Keratinocyte (primary cell): ENCODE results near the gene ARHGEF19. TPM values are rescaled to one million over a fixed set of nuclear protein-coding genes. Genes with fewer than 3 reads are reported as not detected.

ENCODE experiments used
- DNase-seq: peaks from one replicate; pipeline ENCODE4 v3.0.0-alpha.2; 2011; ENCODE audit warnings: low read depth, missing footprints, low spot score
- FAIRE-seq: peaks from 2 replicates; lab custom pipeline; 2011; peaks lifted over from hg19 to GRCh38; lab: Jason Lieb, UNC
- H2AFZ ChIP-seq: 2 replicates; pipeline ENCODE4 v1.6.0; 2012; ENCODE audit warnings: low read length, control low read depth, inconsistent platforms; ENCODE audit not compliant: control insufficient read depth
- H3K27ac ChIP-seq: 2 replicates; pipeline ENCODE4 v1.5.1; 2011; ENCODE audit warnings: low read length; ENCODE audit not compliant: control insufficient read depth, insufficient read depth
- H3K27me3 ChIP-seq: 3 replicates; pipeline ENCODE4 v1.6.0; 2011; ENCODE audit warnings: low read length; ENCODE audit not compliant: control insufficient read depth, insufficient read depth; ENCODE audit errors: extremely low read depth
- H3K36me3 ChIP-seq, 2 experiments: 2 replicates in 1 of 2; 3 replicates in 1 of 2; pipeline ENCODE4 v1.5.1; 2011; ENCODE audit warnings: low read length in 2 of 2, mild to moderate bottlenecking in 1 of 2; ENCODE audit not compliant: control insufficient read depth in 2 of 2, insufficient read depth in 2 of 2; ENCODE audit errors: extremely low read depth in 1 of 2
- H3K4me1 ChIP-seq: 3 replicates; pipeline ENCODE4 v1.5.1; 2011; ENCODE audit warnings: low read length; ENCODE audit not compliant: control insufficient read depth, insufficient read depth; ENCODE audit errors: extremely low read depth
- H3K4me2 ChIP-seq: 3 replicates; pipeline ENCODE4 v1.6.0; 2011; ENCODE audit warnings: low read depth, low read length; ENCODE audit not compliant: control insufficient read depth, insufficient read depth; ENCODE audit errors: extremely low read depth
- H3K4me3 ChIP-seq, 3 experiments: fragments of 200-600 bp in 1 of 3; sonication (generic) in 1 of 3; 2 replicates in 2 of 3; 3 replicates in 1 of 3; pipeline ENCODE4 v1.5.1; 2011 to 2016; ENCODE audit warnings: low read length in 3 of 3, mild to moderate bottlenecking in 3 of 3, control low read depth in 2 of 3, inconsistent platforms in 1 of 3, low read depth in 1 of 3, mixed read lengths in 1 of 3, mixed run types in 1 of 3, moderate library complexity in 1 of 3; ENCODE audit not compliant: control insufficient read depth in 2 of 3, insufficient read depth in 2 of 3; ENCODE audit errors: extremely low read depth in 1 of 3
- H3K79me2 ChIP-seq: 2 replicates; pipeline ENCODE4 v1.6.0; 2012; ENCODE audit warnings: low read length; ENCODE audit not compliant: control insufficient read depth, insufficient read depth
- H3K9ac ChIP-seq: 3 replicates; pipeline ENCODE4 v1.6.0; 2011; ENCODE audit warnings: low read length; ENCODE audit not compliant: control insufficient read depth, insufficient read depth; ENCODE audit errors: extremely low read depth
- H3K9me1 ChIP-seq: 3 replicates; pipeline ENCODE4 v1.6.0; 2011; ENCODE audit warnings: low read length; ENCODE audit not compliant: control insufficient read depth, insufficient read depth; ENCODE audit errors: extremely low read depth
- H3K9me3 ChIP-seq: 2 replicates; pipeline ENCODE4 v1.5.1; 2012; ENCODE audit warnings: low read depth, low read length; ENCODE audit not compliant: control insufficient read depth
- H4K20me1 ChIP-seq: 3 replicates; pipeline ENCODE4 v1.6.0; 2011; ENCODE audit warnings: low read length; ENCODE audit not compliant: control insufficient read depth, insufficient read depth; ENCODE audit errors: extremely low read depth
- CTCF ChIP-seq, 3 experiments: IDR thresholded peaks in 1 of 3; conservative IDR thresholded peaks in 1 of 3; optimal IDR thresholded peaks in 1 of 3; 2 replicates in 2 of 3; 3 replicates in 1 of 3; pipeline versions ENCODE3 to v1.5.1; 2011; ENCODE audit warnings: low read length in 3 of 3, mild to moderate bottlenecking in 3 of 3, moderate library complexity in 2 of 3, control low read depth in 1 of 3, inconsistent platforms in 1 of 3; ENCODE audit not compliant: insufficient read depth in 2 of 3; ENCODE audit errors: extremely low read depth in 1 of 3
- EZH2 ChIP-seq: IDR thresholded peaks from one replicate; pipeline ENCODE4 v1.6.1; 2012; ENCODE audit warnings: inconsistent platforms, mild to moderate bottlenecking, low read length, moderate library complexity
- dilution Hi-C: fragments of 300-500 bp; cut with MboI; formaldehyde crosslinking; loops from one replicate; pipeline ENCODE4 v1.7.0; 2020; ENCODE audit warnings: low sequenced_read_pairs; ENCODE audit not compliant: extremely low pct_ligation_motif_present
- polyA plus RNA-seq, 5 experiments: library from polyadenylated mRNA; depleted of rRNA in 3 of 5; stranded (reverse) in 3 of 5; stranded (forward) in 1 of 5; unstranded in 1 of 5; fragments of >200 nt; gene quantifications; 1 replicate in 1 of 5; 2 replicates in 3 of 5; 3 replicates in 1 of 5; pipeline versions ENCODE4 v1.2.1 to v1.2.3, GENCODE V29; 2011 to 2012; ENCODE audit warnings: missing spikeins in 2 of 5, low read depth in 1 of 5, low replicate concordance in 1 of 5

Gene ARHGEF19
- polyA plus RNA-seq, 1 donor (not counting 4 experiments of a cell fraction or from before 2014, with no cell fraction given): 5.0 TPM

GRCh38 chr1:16176653-16177052 is 35.8 kb downstream of the ARHGEF19 start:
- TF ChIP-seq CTCF (optimal IDR thresholded peaks at IDR 0.05 in 1 of 3, IDR thresholded peaks at IDR 0.05 in 1 of 3, conservative IDR thresholded peaks at IDR 0.05 in 1 of 3; ENCODE audit: extremely low read depth in 1 of 3, insufficient read depth in 2 of 3, low read length in 3 of 3): no peak
- FAIRE-seq (no peak), DNase-seq (no peak)
- Histone ChIP-seq H4K20me1 (no peaks in the 10 kb centered on the region), H3K27ac (peak overlapping the region; percentile 73), H3K9ac (peak overlapping the region; percentile 72), H3K4me1 (peaks cover 61% of the 10 kb centered on the region), H3K79me2 (no peaks in the 10 kb centered on the region), H3K27me3 (no peaks in the 10 kb centered on the region), H2AFZ (no peak overlapping the region), H3K4me3 (no peak overlapping the region), H3K4me2 (peak overlapping the region; percentile 5), H3K9me1 (no peaks in the 10 kb centered on the region), H3K36me3 (no peaks in the 10 kb centered on the region), H3K9me3 (no peaks in the 10 kb centered on the region)
- dilution Hi-C loops: no loop called here

GRCh38 chr1:16175610-16176553 is 36.6 kb downstream of the ARHGEF19 start:
- TF ChIP-seq CTCF (optimal IDR thresholded peaks at IDR 0.05 in 1 of 3, IDR thresholded peaks at IDR 0.05 in 1 of 3, conservative IDR thresholded peaks at IDR 0.05 in 1 of 3; ENCODE audit: extremely low read depth in 1 of 3, insufficient read depth in 2 of 3, low read length in 3 of 3) (no peak), EZH2 (no peak)
- H3K79me2 ChIP-seq: no peaks in the 10 kb centered on the region
- no peaks in the 10 kb centered on the region for H3K9me1 ChIP-seq
- H3K4me2 ChIP-seq: peak overlapping the region; percentile 58
- dilution Hi-C loops: no loop called here
- H3K4me1 ChIP-seq: peaks cover 60% of the 10 kb centered on the region
- FAIRE-seq (peak; percentile 32), DNase-seq (no peak)
- H4K20me1 ChIP-seq: no peaks in the 10 kb centered on the region
- no peaks in the 10 kb centered on the region for H3K9me3 ChIP-seq
- no peaks in the 10 kb centered on the region for H3K36me3 ChIP-seq
- H3K27ac ChIP-seq: peak overlapping the region; percentile 73
- H3K4me3 ChIP-seq: no peak overlapping the region
- no peak overlapping the region for H2AFZ ChIP-seq
- H3K27me3 ChIP-seq: no peaks in the 10 kb centered on the region
- peak overlapping the region; percentile 72 for H3K9ac ChIP-seq
